NCI-H2081 treated with DMSO at 0.1 percent for 48 hours (cell line): ENCODE measurements around the gene SLC4A11.
A peak's percentile ranks its signal among the peaks of the same experiment; 100 is the strongest.
"Not testable (repeated sequence)": the region's sequence is repeated elsewhere in the genome, so short reads cannot be mapped to it uniquely, and the experiment has no call there.

Experiments used
- DNase-seq: peaks from one replicate; lab custom pipeline; 2025; lab: John Stamatoyannopoulos, UW

SLC4A11 gene

DNA sequence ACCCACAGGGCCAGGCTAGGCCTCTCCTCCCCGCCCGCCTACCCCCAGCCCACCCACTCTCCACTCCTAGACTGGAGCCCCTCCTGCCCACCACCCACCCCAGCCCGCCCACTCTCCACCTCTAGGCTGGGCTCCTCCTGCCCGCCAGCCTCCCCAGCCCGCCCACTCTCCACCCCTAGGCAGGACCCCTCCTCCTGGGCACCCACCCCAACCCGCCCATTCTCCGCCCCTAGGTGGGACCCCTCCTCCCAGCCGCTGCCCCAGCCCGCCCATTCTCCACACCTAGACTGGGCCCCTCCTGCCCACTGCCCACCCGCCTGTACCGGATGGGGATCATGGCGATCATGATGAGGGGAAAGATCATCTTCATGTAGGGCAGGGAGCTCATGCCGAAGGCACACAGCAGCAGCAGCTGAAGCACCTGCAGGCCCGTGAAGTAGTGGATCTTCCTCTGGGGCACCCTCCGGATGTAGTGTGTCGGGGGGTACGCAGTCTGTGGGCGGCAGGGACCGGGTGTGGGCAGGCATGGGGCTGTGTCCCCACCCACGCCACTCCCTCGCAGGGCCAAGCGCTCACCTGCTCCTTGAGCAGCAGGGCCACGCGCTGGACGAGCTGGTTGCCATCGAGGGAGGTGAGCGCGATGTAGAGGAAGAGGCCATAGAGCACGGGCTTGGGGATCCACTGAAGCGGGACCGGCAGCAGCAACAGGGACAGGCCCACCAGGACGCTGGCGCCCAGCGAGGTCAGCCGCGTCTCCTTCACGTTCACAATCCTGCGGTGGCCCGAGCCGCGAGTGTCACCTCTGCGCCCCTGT, 10.8 kb downstream of the SLC4A11 start:
- DNase-seq: no peak

DNA sequence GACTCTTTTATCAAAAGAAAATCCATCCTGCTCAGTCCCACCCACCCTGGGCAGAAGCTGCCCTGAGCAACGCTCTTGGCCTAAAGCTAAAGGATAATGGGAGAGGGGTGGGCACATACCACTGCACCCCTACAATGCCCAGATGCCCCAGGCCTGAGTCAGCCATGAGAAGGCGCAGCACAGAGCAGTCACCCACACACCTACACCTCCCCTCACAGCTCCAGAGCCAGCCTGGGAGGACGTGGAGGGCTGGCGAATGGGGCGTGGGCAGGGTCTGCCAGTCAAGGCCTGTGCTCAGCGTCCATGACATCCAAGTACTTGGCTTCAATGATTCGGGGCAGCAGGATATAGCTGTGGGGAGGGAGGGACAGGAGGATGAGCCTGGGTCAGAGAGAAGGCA, 11.5 kb downstream of the SLC4A11 start:
- no peak for DNase-seq

DNA sequence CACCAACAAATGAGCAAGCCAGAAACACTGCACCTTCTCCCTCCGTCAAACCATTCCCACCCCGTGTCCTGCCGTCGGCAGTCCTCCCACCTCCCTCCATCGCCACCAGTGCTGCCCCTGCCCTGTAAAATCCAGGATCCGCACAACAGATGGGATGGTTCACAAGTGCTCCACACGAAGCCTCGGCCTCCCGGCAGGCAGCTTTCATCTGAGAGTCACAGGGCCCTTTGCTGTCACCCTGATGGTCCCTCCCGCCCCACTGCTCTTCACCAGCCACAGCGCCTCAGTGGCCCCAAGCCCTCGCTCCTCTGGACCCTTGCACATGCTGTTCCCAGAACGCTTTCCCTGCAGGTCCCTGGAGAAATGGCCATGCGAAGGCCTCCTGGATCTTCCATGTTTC, 12.1 kb downstream of the SLC4A11 start:
- no peak for DNase-seq

DNA sequence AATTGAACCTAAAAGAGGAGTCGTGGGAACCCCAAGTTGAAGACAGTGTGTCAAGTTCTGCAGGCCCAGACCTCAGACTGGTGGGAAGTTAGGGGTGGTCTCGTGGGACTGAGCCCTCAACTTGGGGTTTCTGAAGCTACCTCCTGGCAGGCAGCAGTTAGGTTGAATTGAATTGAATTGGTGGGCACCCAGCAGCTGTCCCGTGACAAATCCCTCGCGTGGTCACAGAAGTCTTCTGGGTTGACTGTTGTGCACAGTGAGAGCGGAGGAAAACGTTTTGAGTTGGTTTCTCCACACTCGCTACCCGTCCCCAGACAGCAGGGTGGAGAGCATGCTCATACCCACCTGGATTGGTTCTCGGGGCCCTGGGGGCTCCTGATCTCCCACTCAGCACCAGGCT, 12.9 kb downstream of the SLC4A11 start:
- no peak for DNase-seq

DNA sequence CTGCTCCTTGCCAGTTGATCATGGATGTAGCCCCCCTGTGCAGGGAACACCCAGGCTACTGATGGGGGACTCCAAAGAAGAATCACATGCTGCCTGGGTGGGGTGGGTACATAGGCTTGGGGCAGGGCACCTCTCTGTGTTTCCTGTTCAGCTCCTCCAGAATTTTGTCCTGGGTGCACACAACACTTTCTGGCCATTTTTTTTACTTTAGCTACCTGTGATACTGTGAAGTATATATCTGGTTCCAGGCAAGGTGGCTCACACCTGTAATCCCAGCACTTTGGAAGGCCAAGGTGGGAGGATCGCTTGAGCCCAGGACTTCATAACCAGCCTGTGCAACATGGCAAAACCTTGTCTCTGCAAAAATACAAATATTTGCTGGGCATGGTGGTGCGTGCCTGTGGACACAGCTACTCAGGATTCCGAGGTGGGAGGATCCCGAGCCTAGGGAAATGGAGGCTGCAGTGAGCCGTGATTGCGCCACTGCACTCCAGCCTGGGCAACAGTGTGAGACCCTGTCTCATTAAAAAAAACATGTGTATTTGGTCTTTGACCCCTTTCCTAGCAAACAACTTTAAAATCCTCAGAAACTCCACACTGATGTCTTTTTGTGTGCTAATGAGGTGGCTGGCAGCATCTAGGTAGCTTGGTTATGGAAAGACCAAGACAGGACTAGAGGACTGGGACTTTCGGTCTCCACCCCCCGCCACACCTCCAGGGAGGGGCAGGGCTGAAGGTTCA, 14.1 kb downstream of the SLC4A11 start:
- no peak for DNase-seq

DNA sequence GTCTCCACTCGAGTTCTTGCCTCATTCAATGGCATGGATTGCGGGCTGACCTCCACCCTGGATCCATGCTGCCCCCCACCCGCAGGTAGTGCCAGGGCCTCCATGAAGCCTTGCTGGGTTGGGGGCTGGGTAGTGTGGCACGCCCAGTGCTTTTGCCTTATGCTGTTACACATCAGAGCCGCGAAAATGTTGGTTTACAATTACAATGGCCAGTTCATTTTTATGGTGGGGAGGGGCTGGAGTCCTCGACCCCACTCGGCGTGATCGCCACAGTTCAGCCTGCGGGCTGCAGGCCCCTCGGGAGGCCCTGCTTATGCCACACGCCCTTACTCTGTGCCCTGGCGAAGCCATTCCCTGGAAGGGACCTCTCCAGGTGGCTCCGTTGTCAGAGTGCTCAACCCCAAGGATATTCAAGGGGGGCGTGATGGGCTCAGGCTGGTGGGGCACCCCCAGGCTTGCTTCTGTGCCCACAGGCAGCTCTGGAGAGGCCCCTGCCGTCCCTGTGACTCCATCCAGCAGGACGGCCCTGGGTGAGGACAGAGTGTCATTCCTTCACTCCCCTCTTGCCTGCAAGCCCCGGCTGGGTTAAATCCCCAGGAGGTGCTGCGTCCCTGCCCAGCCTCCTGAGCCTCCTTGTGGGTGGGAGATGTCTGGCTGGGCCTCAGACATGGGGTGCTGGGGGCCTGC, 14.9 kb downstream of the SLC4A11 start:
- DNase-seq: no peak

DNA sequence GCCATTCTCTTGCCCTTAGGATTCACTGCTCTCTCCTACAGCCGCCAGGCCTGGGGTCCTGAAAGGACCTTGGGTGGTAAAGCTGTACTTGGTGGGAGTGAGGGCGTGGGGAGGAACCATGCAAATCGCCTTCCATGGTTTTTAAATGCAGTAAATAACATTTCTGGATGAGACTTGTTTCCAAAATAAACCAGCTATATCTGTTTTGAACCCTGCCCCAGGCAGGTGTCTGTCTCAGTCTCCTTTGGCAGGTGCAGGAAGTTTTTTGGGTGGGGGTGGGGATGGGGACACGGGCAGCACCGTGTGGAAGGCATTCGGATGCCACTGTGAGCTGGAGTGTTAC, 15.4 kb downstream of the SLC4A11 start:
- DNase-seq: peak; percentile 32

DNA sequence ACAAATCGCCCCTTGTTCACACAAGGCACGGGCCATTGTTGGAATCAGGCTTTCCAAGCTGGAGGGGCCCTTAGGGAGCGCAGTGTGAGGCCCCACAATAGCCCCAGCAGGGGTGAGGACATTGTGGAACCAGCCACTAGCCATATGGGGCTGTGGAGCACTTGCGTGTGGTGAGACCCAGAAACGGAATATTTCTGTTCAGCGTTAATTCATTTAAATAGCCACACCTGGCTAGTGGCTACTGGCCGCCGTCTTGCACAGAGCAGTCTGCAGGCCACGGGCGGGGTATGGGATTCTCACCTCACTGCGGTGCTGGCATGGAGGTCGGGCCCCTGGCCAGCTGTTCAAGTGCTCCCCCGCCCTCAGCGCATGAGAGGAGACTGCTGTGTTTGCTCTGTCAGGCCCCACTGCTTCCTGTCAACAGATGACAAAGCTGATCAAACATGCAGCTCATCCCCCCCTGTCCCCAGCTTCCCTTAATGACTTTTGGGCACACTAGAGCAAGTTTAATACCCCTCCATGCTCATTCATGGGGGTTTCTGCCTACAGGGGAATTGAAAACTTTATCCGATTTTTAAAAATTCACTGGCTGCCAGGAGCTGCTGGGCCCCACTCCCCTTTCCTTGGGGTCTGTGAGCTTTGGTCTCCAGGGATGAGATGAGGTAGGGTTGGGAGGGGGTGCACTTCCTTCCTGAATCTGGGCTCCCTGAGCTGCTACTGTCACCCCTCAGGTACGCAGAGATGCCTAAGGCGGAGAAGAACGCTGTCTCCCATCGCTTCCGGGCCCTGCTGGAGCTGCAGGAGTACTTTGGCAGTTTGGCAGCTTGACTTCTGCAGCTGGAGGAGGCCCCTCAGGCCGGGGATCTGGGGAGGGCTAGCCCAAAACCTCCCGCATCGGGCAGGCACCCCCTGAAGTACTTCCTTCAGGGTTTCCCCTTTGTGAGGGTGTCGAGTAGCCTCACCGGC, 16.1 kb downstream of the SLC4A11 start:
- peak; percentile 94 for DNase-seq

DNA sequence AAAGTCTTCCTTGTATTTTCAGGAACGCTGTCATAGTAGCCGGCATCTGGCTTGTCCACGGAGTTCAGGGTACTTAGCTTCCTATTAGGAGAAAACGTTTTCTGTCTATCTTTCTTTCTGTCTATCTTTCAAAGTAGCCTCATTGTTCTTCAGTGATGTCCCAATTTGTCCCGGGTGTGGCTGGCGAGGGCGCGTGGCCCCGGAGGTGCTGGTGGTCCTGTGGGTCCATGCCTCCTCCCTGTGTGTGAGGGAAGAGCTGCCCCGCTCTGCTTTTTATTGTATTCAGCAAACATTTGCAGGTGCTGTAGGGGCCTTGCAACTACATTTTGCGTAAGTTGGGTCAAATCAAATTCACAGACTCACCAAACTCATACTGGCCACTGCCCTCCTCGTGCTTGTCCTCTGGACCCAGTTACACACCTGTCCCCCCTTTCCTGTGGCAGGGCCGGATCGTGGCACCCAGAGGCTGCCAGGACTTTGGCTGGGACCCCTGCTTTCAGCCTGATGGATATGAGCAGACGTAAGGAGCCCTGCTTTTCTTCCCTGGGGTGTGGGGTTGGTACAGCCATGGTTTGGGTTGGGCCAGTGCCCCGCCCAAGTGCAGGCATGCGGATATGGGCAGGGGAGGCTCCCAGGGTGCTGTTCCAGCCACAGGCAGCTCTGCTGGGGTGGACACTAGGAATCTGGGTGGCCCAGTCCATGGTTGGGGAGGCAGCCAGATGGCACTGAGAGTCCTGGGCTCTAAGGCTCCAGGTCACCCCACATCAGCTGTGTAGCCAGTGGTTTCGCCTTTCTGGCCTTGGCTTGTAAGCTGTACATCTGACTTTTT, 17.4 kb downstream of the SLC4A11 start:
- DNase-seq: no peak

DNA sequence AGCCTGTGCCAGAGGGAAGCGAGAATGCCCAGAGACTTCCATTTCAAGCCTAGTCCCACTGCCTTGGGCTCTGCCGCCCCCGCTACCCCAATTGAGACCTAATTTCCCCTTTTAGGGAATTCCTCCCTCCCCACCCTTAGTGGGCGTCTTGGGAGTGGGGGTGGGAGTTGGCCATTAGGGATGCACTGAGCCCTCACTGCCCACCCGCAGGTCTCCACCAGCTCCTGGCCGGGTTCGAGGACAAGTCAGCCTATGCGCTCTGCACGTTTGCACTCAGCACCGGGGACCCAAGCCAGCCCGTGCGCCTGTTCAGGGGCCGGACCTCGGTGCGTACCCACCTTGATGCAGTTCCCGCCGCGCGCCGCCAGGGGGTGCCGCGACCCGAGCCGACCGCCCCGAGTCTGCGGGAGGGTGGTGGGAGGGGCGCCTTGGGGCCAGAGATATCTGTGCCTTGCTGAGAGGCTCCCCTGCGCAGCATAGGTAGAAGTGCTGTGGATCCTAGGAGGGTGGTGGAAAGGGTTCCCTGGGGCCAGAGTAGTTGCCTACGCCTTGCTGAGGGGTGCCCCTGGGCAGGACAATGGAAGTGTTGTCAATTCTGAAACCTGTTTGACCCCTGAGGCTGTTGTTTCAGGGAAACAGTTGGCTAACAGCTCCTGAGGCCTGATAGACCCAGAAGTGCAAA, 20.5 kb downstream of the SLC4A11 start:
- DNase-seq: no peak

DNA sequence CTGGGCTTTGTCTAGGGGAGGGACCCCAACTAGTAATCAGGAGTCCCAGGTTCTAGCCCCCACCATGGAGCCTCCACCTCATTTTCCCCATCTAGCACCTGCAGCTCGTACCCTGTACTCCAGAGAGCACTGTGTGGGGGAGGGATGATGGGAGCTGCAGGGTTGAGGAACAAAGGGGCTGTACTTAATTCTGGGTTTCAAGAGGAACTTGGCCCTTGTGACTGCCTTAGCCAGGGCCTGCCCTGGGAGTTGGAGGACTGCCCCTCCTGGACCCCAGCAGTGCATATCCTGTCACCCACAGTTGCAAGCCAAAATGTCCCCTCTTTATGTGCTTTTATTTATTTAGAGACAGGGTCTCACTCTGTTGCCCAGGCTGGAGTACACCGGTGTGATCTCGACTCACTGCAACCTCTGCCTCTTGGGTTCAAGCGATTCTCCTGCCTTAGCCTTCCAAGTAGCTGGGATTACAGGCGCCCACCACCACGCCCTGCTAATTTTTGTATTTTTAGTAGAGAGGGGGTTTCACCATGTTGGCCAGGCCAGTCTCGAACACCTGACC, 23.6 kb downstream of the SLC4A11 start:
- not testable (repeated sequence) for DNase-seq

DNA sequence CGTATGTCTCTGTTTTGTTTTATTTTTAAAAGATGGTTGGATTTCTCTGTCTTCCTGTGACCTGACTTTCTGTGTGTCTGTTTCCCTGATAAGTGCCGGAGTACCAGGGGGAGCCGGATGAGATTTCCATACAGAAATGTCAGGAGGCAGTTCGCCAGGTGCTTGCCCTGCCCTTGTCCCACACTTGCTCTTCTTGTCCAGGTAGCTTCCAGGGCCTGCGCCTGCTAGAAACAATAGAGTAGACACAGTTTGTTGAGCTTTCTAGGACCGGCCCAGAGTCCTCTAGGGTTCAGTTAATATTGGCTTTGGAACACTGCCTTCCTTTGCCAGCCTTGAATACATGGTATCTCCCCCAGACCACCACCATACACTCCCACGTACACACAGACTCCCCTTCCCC, 25.8 kb downstream of the SLC4A11 start:
- no peak for DNase-seq

DNA sequence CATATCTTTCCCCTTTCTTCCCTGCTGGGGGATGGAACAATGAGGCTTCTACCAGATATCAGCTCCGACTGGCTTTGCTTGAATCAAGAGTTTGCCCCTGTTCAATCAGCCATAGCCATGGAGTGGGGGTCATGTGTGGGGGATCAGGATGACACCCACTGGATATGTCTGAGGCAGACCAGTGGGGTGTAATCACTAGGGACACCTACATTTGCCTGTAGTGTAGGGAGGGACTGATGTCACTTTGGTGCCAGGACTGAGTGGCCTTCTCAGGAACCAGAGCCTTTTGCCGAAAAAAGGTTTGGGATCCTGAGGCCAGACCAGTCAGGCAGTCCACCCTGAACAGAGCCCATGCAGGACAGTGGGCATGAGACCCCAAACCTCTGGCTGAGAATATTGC, 28.6 kb downstream of the SLC4A11 start:
- DNase-seq: no peak

DNA sequence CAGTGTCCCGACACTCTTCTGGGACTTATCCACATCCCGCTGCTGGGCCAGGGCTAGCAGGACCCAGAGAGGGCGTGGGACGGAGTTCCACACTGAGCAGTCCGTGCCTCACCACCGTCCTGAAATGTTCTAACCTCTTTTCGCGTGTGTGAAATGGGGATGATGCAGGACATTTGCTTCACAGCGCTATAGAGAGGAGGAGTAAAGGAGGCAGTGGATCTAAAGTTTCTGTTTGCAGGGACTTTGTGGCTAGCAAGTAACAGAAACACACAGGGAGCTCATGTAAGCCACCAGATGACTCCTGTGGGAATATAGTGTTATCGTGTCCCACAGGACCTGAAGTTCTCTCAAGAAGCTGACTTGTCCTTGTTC, 29.1 kb downstream of the SLC4A11 start:
- DNase-seq: no peak

DNA sequence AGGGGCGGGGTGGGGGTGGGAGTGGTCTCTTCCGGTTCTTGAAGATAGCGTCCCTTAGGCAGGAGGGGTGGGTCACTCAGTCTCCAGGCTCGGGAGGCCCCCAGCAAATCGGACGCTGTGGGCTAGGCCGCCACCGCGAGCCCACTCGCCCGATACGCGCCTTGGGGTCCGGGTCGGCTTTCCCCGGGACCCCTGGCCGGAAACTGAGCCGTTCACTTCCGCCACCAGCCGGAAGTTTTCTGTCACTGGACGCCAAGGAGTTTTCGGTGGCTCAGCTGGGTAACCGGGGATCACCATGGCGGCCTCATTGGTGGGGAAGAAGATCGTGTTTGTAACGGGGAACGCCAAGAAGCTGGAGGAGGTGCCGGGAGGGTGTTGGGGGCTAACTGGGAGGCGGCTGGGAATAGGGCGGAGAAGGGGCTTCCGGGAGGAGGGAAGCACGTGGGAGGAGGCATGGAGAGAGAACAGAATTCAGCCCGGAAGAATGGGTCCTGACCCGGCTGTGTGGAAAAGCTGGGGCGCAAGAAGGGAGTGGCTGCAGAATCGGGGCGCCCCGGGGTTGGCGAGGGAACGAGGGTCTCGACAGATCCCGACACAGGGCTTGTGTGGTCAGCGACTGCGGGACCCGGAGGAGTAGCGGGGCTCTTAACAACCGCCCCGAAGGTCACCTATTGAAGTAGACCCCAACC, 29.6 kb downstream of the SLC4A11 start, which contains the start of gene ITPA:
Gene ITPA, plus strand, starts transcription at position 242 of the 689 bp plus-strand sequence. Its CDS starts 54 bp downstream, at position 296.
- DNase-seq: no peak

DNA sequence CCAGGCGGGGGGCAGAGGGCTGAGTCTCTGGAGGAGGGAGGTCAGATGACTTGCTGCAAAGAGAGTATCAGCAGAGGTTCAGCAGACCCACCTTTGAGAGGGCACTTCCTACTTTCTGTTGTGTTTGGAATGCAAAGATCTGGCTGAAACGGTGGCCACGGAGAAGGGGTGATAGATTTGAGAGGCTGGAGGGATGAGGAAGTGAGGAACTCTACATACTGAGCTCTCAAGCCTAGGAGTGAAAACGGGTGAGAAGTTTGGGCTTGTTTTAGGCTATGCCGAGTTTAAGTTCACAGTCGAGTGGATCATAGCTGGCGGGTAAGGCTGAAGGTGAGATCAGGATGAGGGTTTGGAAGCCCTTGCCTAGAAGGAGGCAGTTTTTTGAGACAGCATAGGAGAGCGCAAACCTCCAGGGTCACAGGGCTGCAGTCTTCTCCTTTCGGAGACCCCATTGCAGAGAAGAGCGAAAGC, 30.2 kb downstream of the SLC4A11 start:
- no peak for DNase-seq

DNA sequence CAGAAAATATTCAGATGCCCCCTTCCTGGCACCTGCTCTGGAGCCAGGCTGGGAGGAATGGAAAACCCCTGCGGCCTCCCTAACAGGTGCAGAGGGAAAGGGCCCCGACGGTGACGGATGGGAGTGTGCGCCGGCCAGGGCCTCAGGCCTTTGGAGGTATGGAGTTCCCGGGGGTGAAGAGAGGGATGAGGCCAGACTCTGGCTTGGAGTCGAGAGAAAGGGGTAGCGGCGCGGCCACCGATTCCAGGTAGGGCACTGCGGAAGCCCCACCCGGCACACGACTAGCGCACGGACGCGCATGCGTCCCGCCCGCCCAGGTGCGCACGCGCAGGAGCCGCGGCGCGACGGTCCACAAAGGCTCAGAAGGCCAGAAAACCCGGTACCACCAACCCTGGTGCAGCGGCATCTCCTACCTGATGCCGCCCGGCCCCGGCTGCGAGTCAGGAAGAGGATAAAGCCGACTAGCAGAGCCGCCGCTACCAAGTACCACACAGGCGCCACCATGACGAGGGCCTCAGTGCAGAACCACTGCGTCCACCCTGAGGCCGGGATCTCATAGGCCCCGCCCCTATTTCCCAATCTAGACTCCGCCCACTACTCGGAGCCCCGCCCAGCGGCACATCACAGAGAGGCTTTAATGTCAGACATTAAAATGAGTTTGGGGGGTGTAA, 34.7 kb downstream of the SLC4A11 start, which contains the start of gene DDRGK1:
Gene DDRGK1, minus strand, starts transcription at position 559 of the 671 bp plus-strand sequence. Its CDS starts 55 bp downstream, at position 504.
- no peak for DNase-seq

DNA sequence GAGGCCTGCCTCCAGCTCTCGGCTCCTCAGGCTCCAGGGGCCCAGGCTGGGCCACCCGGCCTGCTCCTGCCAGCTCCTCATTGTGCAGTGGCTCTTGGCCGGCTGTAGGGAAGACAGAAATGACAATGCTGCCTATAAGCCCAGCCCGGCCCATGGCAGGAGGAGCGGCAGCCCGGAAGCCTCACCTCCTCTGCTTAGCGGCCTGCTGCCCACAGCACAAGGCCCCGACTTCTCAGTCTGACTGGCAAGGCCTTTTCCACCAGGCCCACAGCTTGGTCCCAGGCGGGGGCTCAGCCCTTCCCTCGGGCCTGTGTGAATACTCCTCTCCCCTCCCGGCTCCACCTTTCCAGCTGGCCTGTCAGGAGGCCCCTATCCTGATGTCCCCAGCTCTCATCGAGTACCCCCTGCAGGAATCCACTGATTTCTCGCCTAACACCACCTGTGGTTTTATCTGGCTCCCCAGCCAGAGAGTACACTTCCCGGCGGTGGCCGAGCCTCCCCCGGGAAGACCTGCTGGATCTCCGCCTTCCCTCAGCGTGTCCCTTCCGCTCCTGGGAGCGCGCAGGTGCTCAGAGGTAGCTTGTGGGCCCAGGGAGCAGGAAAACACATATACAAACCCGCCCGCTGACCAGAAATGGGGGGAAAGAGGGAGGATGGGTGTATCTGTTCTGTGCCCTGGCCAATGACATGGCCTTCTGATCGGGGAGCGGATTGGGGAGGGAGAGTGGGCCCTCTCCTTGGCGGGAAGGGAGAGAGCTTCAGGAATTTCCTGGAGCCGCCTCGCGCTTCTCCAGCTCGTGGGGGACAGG, 35.5 kb downstream of the SLC4A11 start:
- DNase-seq: peak; percentile 22
